Measurements from ENCODE around the gene PCBP3.

The PCBP3 gene

DNA sequence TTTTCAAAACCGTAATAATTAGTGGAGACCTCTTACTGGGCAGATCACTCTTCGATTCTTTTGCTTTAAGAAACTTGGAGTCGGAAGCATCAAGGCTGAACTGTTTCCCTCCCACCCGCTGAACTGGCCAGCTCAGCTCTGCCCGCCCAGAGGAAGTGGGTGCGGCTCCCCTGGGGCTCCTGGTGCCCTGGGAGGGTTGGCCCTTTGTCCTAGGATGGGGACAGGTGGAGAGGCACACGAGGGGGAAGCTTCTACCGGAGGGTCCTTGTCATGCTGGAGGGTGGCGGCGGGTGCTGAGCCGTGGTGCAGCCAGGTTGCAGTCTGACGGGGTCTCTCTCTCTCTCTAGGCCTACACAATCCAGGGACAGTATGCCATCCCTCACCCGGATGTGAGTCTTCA lies 273.7 kb downstream of the PCBP3 start:
- no peak for DNase-seq

DNA sequence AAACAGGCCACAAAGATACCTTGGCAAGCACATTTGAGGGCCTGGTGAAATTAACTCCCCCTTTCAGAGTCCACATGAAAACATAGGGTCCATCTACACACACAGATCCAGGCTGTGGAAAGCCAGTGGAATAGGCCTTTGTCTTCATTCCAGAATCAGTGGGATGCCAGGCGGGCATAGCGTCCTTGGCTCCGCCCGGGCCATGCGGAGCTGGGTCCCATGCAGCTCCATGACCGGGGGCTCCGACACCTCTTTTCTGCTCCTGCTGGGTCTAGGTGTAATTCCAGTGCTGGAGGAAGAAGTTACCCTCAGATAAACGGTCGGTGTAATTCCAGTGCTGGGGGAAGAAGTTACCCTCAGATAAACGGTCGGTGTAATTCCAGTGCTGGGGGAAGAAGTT lies 274.5 kb downstream of the PCBP3 start:
- DNase-seq = no peak

DNA sequence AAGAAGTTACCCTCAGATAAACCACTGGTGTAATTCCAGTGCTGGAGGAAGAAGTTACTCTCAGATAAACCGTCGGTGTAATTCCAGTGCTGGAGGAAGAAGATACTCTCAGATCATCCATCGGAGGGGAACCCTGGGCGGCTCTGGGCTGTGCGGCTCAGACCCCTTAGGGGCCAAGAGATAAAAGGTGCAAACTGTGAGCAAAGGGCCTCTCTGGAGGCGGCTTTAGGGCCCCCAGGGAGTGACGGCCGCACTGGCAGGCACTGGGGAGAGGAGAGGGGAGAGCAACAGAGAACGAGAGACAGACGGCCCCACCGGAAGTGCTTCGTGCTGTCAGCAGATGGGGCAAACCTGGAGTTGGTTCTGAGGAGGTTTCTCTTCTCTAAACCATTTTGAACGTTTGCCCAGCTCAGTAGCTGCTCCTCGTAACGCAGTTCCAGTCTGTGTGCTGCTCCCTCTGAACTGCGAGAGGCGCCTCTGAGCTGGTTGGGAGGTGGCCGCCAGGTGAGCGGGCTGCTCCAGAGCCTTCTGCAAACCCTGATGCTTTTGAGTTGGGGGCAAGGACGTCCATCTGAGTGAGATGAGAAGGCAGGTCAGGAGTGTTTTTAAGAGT lies 275.4 kb downstream of the PCBP3 start:
- DNase-seq = no peak

DNA sequence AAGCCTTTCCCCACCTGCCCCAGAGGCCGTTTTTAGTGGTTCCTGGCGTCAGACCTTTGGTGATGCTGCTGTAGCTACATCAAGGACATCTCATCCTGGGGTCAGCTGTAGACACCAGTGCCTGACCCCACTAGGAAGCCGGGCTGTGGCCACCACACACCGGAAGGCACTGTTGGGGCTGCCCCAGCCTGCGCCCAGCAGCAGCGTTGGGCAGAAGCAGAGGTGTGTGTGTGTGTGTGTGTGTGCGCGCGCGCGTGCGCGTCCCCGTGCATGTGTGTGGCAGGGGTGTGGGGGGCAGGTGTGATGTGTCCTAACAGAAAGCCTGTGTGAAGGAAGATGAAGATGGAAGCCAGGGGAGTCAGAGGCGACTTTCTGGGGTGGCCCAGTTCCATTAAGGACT lies 276.1 kb downstream of the PCBP3 start:
- DNase-seq = no peak

DNA sequence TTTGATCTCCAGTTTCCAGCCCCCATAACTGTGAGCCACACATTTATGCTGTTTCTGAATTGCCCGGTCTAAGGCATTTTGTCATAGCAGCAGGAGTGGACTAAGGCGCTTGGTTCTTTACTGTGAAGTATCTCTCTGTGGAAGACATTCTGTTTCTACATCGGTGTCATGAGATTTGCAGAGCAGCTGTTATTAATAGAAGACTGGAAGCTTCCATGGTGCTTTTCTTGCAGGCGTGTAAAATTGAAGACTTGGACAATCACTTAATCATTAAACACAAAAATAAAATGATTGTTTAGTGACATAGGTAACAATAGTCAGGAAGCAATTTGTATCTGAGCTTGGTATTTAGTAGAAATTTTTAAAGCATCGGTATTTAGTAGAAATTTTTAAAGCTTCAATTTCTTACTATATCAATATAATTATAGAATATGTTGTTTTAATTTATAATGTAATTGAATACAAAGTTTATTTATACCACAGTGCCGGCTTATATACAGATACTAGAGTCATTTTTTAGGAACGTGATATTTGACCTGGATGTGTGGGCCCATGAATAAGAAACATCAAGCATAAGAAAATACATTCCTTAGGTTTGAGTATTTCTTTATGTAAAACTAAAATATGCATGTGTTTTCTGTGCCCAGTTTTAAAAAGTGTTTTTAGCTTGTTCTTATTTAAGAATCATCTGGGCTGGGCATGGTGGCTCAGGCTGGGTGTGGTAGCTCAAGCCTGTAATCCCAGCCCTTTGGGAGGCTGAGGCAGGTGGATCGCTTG lies 277.5 kb downstream of the PCBP3 start:
- no peak for DNase-seq

DNA sequence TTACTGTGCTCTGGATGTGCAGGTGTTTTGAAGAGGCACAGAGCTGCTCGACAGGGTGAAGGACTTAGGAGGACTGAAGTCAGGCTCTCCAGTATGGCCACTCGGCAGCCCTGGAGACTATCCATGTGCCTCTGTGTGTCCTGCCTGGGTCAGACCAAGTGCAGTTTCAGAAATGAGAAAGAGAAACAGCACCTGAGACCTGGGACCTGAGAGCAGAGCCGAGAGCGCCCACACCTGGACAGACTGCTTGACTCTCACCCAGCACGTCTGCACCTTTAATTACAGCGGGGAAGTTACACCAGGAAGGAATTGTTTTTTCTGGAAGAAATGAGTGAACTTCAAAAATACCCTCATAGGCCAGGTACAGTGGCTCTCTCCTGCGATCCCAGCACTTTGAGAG lies 278.4 kb downstream of the PCBP3 start:
- DNase-seq = no peak

DNA sequence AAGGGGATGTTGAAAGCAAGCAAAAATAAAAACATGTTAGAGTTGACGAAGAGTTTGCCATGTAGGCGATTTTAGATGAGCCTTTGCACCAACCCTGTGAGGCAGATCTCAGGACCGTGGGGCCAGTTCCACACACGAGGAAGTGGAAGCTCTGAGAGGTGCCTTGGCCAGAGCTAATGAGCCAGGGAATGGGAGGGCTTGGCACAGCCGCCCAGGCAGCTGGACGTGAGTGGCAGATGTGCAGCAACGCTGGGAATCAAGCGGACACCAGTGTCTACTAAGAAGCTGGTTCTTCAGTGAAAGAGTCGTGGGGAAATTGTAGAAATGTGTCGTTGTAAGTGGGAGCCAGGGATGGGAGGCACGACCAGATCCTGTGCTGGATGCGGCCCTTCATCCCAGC lies 279.1 kb downstream of the PCBP3 start:
- DNase-seq = no peak

DNA sequence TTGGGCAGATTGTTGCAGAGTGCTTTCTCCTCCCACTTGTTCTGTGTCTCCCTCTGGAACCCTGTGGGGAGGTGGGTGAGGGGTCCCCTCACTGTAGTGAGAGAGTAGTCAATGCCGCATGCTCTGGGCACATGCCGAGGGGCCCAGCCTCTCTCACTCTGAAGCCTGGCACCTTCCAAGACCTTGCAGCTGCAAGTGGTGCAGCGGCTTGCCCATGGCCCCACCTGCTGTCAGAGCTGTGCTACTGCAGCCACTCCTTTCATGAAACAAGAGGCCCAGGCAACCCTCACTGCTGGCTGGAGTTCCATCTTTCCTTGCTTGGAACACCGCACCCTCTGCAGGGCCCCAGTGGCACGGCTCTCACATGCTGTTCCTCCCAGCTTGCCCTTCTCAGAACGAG lies 279.6 kb downstream of the PCBP3 start:
- DNase-seq = peak; percentile 58

DNA sequence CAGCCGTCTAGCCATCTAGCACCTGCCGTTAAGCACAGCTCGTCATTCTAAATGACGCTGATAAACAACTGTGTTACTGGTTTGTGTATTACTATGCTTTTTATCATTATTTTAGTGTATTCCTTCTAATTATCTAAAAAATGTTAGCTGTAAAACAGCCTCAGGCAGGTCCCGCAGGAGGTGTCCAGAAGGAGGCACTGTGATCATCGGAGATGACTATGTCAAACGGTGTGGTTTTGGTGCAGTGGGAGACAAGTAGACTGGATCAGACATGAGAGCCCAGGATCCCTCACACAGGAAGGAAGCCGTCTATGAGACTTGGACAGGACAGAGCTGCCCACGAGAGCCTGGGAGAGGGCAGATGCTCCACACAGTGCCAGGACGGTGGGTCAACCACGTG lies 282.8 kb downstream of the PCBP3 start:
- DNase-seq = no peak

DNA sequence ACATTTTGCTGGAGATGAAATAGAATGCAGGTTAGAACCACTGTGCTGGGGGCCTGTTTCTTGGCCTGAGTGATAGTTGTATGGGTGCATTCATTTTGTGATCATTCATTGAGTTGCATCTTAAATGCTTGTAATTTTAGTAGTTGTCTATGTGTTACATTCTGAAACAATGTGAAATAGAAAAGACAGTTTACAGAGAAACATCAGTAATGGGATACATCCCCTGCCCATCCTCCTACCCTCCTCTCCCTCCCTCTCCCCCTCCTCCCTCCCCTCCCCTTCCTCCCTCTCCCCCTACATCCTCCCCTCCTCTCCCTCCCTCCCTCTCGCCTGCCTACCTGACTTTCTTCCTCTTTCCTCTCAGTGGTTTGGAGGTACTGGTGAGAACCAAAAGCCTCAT lies 283.5 kb downstream of the PCBP3 start:
- no peak for DNase-seq

DNA sequence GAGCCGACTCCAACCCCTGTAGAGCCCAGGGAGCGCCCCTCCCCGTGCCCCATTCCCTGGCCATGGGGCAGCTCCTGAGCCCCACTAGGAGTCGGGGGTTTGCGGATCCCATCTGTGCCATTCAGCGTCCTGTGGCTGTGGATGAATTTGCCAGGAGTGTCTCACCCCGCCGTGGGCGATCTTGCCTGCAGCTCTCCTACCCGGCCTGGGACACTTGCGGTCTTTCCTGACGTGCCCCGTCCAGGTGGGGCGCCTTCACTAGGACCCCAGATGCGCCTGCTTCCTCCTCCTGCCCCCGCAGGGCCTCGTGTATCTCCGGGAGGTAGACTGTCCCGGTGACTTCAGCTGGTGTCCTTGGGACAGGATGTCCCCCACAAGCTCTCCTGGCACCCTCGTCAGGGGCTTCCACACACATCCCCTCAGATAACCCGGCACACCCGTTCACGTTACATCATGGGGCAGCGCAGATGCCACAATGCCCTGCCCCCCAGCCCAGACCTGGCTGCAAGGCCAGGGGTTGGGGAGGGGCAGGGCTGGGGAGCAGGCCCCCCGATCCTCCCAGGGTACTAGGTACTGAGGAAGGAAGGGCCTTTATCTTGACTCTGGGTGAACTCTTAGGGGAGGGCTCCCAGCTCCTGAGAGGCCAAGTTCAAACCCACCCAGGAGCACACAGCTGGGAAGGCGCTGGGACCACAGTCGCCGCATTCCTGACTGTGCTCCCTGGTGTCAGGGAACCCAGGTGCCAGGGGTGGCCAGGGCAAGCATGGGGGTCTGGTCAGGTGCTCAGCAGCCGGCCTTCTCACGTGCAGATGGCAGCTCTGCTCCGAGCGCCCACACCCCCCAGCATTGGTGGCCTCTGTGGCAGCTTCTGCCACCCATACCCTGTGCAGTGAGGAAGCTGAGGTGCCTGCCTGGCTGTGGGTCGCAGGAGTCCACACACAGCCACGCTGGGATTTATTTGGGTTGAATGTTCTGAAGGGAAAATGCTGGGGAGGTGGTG lies 284.6 kb downstream of the PCBP3 start:
- no peak for DNase-seq

DNA sequence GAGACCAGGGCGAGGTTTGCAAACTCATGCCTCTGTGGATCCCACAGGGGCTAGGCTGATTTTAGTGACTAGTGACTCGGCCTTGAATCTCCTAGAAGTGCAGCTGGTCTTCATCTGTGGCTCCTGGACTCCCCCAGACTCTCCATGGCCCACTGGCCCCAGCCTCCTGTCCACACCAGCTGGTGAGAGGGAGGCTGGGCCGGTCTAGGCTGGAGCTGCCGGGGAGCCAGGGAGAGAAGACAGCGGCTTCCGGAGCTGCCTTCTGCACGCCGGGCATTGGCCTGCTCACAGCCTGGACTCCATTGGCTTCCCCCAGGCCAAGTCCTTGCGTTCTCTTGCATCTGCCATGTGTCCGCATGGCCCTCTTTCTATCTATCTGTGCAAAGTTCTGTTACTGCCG lies 285.9 kb downstream of the PCBP3 start:
- DNase-seq = no peak

DNA sequence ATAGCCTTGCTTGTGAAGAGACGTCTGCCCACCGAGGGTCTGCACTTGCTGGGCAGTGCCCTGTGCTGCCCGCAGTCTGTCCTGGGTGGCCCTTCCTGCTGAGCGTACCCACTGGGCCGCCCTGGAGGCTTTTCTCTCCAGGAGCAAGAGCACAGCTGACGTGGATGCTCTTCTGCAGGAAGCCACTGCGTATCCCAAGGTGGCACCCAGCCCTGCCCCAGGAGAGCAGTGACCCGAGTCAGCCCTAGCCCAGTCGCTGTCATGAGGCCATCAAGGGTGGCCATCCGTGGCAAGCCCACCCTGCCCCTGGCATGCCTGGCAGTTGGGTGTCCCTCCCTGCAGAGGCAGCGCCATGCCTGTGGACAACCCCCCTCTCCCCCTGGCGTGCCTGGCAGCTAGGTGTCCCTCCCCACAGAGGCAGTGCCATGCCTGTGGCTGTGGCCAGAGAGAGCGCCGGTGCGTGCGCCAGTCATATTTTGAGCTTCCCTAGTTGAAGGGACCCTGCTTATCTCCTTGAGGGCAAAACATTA lies 286.8 kb downstream of the PCBP3 start:
- DNase-seq = no peak

DNA sequence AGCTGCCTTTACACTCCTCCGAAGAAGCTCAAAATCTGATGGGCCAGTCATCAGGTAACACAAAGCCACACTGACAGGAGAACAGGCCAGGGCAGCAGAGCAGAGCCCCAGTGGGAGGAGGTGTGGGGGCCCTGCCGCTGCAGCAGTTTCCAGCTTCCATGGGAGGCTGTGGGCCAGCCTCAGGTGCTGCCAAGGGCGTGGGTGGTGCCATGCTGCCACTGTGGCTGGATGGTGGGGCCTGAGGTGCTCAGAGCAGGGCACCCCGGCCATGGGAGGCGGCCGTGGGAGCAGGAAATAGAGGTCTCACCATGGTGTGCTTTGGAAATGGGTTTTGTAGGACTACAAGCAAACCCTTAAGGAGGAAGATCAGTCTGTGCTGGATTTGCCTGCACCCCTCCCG lies 287.3 kb downstream of the PCBP3 start:
- no peak for DNase-seq

DNA sequence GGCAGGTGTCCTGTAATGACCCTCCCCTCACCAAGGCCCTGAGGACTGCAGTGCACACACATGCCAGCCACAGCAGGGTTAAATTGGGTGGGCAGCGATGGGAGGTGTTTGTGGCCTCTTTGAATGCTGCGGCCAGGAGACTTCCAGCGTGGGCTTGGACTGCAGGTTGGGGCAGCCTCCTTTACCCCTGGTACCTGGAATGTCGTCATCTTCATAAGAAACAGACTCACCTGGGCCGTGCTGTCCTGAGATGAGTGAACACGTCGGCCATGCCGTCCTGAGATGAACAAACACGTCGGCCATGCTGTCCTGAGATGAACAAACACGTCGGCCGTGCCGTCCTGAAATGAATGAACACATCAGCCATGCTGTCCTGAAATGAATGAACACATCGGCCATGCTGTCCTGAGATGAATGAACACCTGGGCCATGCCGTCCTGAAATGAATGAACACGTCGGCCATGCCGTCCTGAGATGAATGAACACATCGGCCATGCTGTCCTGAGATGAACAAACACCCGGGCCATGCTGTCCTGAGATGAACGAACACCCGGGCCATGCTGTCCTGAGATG lies 288.0 kb downstream of the PCBP3 start:
- DNase-seq = no peak

DNA sequence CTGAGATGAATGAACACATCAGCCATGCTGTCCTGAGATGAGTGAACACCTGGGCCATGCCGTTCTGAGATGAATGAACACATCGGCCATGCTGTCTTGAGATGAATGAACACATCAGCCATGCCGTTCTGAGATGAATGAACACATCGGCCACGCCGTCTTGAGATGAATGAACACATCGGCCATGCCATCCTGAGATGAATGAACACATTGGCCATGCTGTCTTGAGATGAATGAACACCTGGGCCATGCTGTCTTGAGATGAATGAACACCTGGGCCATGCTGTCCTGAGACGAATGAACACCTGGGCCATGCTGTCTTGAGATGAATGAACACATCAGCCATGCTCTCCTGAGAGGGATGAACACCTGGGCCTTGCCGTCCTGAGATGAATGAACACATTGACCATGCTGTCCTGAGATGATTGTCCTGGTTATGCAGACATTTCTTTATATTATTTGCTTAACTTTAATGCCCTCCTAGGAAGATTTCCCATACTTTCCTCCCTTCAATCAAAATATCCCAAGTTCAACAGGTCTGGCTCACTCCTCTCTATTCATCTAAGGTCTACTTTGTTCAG lies 289.5 kb downstream of the PCBP3 start:
- no peak for DNase-seq

DNA sequence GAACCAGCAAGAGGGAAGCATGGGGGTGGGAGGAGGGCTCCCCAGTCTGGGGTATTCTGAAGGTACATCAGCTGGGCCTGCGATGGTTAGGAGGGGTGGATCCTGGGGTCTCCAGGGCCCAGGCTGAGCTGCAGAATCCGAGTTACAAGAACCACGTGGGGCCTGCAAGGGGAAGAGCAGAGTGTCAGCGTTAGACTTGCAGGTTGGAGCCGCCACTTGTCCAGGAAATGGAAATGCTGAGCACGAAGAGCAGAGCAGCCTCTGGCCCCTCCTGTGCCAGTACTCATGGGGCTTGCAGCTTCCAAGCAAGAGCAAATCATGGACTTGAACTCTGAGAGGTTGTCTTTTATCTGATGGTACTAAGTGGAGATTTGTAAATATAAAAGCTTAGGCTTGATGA lies 290.6 kb downstream of the PCBP3 start:
- no peak for DNase-seq

DNA sequence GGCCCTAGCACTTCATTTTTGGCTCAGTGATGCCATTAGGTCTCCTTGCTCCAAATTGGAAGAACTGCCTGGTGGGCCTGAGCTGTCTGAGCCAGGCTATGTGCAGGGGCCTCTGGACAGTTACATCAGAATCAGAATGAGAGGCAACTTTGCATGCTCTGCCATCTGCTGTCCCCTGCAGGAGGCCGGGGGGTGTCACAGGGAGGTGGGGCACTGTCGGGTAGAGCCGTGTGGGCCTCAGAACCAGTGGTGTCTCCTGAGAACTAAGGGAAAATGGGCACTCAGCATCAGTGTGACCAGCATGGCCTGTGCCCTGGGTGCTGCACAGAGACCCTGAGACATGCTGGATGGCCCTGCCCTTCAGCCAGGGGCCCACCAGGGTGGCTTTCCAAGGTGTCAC lies 291.0 kb downstream of the PCBP3 start:
- no peak for DNase-seq

DNA sequence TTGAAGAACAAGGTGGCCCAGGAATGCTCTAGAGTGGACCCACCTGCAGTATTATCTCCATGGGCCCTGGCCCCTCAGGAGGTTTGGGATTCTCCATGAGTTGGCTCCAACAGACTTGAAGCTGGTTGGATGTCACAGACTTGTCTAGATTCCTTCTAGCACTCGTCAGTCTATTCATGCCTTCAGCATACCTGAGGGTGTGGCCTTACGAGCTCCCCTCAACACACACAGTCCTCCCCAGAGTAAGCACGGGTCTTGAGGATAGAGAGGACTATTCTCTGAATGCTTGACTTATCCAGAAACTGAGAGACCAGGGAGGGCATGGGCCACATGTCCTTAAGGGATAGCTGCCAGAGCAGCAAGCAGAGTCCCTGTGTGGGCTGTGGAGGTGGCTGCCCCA lies 292.1 kb downstream of the PCBP3 start:
- no peak for DNase-seq

DNA sequence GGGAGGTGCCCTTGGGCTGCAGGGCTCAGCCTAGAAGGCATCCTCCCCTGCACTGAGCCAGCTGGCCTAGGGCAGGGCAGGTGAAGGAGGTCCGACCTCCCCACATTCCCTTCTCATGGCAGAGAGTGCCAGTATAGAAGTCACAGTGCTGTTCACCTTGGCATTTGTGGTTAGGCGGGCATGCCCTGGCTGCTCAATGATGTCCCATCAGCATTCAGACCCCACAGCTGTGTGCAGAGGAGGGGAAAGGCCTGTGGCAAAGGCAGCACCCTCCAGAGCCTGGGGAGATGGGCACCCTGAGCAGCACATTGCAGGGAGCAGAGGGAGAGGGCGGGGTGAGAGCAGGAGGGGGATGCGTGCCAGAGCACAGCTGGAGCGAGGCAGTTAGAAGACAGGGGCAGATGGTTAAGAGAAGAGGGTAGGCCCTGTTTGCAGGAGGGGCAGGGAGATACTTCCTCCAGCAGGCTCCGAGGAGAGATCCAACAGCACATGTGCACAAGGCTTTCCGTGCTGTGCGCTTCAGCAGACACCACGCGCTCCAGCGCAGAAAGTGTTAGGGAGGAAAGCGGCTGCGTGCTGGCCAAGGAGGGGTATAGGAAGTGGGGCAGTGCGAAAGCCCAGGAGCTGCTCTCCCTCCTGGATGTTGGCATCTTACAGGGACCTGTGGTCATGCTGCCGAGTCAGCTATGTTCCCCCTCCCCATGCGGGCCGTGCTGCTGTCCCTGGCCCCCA lies 294.4 kb downstream of the PCBP3 start:
- DNase-seq = no peak

DNA sequence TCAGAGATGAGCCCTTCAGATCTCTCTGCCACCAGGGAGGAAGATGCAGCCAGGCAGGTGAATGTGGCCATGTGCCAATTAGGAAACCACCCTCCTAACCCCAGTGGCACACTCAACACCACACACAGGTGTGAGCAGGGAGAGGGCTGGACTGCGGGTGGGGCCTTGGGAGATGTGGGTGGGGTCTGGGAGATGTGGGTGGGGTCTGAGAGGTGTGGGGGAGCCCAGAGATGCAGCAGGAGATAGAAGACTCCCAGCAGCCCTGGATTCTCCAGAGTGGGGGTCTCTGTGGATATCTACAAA lies 294.9 kb downstream of the PCBP3 start:
- DNase-seq = no peak

Measured in T-helper 9 cell (primary cell).